Esophagus squamous epithelium (tissue), 4 donors: ENCODE measurements around the gene TPST1.

ENCODE experiments used
- POLR2A ChIP-seq, 4 donors: fragments of 450-650 bp; IDR thresholded peaks; one replicate each; pipeline ENCODE4 v1.6.1; 2017; ENCODE audit warnings: antibody characterized with exemption in 4 of 4, mild to moderate bottlenecking in 4 of 4, moderate library complexity in 3 of 4
- TF ChIP-seq, protein P1 (sequence below), 6 experiments: fragments of 450-650 bp in 4 of 6; fragments of 200-600 bp in 2 of 6; sonication (generic) in 2 of 6; IDR thresholded peaks; one replicate each; pipeline ENCODE4 v1.5.1; 2016 to 2019; ENCODE audit warnings: antibody characterized with exemption in 6 of 6, mild to moderate bottlenecking in 4 of 6, moderate library complexity in 4 of 6

DNA sequence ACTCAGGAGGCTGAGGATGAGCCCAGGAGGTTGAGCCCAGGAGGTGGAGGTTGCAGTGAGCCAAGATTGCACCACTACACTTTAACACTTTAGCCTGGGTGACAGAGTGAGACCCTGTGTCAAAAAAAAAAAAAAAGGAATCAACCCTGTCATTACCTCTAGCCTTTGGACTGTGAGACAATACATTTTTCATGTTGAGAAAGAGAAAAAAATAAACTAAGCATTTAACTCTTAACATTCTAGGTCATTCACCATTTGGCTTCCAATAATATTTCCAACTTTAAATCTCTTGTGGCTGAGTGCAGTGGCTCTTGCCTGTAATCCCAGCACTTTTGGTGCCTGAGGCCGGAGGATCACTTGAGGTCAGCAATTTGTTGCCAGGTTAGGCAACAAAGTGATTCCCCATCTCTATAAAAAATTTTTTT lies 41.9 kb upstream of the TPST1 start:
- no peak for TF ChIP-seq POLR2A (IDR thresholded peaks at IDR 0.05)
- TF ChIP-seq, protein P1, sequence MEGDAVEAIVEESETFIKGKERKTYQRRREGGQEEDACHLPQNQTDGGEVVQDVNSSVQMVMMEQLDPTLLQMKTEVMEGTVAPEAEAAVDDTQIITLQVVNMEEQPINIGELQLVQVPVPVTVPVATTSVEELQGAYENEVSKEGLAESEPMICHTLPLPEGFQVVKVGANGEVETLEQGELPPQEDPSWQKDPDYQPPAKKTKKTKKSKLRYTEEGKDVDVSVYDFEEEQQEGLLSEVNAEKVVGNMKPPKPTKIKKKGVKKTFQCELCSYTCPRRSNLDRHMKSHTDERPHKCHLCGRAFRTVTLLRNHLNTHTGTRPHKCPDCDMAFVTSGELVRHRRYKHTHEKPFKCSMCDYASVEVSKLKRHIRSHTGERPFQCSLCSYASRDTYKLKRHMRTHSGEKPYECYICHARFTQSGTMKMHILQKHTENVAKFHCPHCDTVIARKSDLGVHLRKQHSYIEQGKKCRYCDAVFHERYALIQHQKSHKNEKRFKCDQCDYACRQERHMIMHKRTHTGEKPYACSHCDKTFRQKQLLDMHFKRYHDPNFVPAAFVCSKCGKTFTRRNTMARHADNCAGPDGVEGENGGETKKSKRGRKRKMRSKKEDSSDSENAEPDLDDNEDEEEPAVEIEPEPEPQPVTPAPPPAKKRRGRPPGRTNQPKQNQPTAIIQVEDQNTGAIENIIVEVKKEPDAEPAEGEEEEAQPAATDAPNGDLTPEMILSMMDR (IDR thresholded peaks at IDR 0.05): no peak
